ENCODE measurements around the gene SBNO2. TPM values are rescaled to one million over a fixed set of nuclear protein-coding genes. Genes with fewer than 3 reads are reported as not detected.
A peak's percentile ranks its signal among the peaks of the same experiment; 100 is the strongest.

Gene SBNO2
- total RNA-seq, 1 donor from 2014 or later = 61.6 TPM

DNA sequence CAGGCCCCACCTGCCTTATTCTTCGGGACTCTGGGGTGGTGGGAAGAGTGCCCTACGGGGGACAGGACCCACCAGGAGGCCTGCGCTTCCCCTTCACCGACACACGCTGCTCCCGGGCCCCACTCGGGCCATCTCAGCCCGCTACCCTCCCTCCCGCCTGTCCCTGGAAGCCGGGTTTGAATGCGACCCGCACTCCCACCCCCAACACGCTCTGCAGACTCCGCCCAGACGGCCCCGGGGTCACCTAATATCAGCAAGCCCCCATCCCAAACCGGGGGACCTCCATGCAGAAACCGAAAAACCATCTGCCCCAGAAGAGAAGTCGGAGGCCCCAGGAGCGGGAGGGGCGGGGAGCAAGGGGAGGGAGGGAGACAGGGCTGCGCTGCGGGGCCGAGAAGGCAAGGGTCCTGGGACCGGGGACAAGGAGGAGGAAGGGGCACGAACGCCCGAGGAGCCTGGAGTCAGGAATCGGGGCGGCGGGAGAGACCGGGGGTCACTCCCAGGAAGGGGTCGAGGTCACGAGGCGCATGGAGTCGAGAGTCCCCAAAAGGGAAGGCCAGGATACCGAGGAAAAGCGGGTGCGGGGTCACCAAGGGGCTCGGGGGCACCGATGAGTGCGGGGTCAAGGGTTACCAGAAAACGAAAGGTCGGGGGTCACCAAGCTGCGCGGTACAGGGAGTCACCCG, 766 bp downstream of the SBNO2 start:
- H3K4me3 Mint-ChIP-seq (ENCODE audit: unreplicated experiment) = peak overlapping the region; percentile 83
- TF ChIP-seq, protein P1, sequence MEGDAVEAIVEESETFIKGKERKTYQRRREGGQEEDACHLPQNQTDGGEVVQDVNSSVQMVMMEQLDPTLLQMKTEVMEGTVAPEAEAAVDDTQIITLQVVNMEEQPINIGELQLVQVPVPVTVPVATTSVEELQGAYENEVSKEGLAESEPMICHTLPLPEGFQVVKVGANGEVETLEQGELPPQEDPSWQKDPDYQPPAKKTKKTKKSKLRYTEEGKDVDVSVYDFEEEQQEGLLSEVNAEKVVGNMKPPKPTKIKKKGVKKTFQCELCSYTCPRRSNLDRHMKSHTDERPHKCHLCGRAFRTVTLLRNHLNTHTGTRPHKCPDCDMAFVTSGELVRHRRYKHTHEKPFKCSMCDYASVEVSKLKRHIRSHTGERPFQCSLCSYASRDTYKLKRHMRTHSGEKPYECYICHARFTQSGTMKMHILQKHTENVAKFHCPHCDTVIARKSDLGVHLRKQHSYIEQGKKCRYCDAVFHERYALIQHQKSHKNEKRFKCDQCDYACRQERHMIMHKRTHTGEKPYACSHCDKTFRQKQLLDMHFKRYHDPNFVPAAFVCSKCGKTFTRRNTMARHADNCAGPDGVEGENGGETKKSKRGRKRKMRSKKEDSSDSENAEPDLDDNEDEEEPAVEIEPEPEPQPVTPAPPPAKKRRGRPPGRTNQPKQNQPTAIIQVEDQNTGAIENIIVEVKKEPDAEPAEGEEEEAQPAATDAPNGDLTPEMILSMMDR (IDR thresholded peaks at IDR 0.05) = no peak
- no peaks in the 10 kb centered on the region for H3K27me3 Mint-ChIP-seq (ENCODE audit: unreplicated experiment)
- peak overlapping the region; percentile 92 for H3K27ac Mint-ChIP-seq (ENCODE audit: unreplicated experiment)
- peaks cover 59% of the 10 kb centered on the region for H3K4me1 Mint-ChIP-seq (ENCODE audit: unreplicated experiment)
- H3K9me3 Mint-ChIP-seq (ENCODE audit: unreplicated experiment) = no peaks in the 10 kb centered on the region
- H3K36me3 Mint-ChIP-seq (ENCODE audit: unreplicated experiment) = no peaks in the 10 kb centered on the region
- no peak for DNase-seq (ENCODE audit: extremely low spot score, unreplicated experiment)

- peaks cover 54% of the 10 kb centered on the region for H3K4me1 Mint-ChIP-seq (ENCODE audit: unreplicated experiment)
- H3K27ac Mint-ChIP-seq (ENCODE audit: unreplicated experiment) = peak overlapping the region; percentile 92
- H3K4me3 Mint-ChIP-seq (ENCODE audit: unreplicated experiment) = peak overlapping the region; percentile 83
- H3K36me3 Mint-ChIP-seq (ENCODE audit: unreplicated experiment) = no peaks in the 10 kb centered on the region
- TF ChIP-seq, protein P1 (IDR thresholded peaks at IDR 0.05) = no peak
- DNase-seq (ENCODE audit: extremely low spot score, unreplicated experiment) = no peak
- H3K9me3 Mint-ChIP-seq (ENCODE audit: unreplicated experiment) = no peaks in the 10 kb centered on the region
- no peaks in the 10 kb centered on the region for H3K27me3 Mint-ChIP-seq (ENCODE audit: unreplicated experiment)
Measured at GRCh38 chr19:1172353-1173158, 1.5 kb downstream of the SBNO2 start.

DNA sequence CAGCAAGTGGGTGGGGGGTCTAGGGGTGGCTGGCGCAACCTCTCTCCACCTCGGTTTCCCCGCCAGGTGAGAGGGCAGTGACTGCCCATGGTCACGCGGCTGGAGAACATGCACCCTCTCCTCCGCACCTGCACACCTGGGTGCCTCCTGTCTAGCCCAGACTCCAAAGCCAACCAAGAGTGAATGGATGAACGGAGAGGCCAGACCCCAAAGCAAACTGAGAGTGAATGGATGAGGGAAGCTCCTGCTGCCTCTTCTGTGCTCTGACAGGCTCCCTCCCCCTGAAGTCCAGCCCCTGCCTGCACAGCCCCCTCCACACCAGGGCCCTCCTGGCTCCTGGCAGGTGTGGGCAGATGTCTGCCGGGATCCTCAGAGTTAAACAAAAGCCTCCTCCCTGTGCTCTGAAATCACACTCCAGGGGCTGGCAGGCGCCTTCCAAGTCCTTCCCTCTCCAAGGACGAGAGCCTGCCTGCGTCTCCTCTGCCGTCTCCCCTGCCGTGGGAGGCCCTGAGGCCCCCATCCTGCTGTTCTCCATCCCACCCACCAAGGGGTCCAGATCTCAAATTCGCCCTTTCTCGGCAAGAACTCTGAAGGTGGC, 2.2 kb downstream of the SBNO2 start:
- Mint-ChIP-seq H3K27me3 (ENCODE audit: unreplicated experiment) (no peaks in the 10 kb centered on the region), H3K27ac (ENCODE audit: unreplicated experiment) (peak overlapping the region; percentile 92), H3K4me1 (ENCODE audit: unreplicated experiment) (peaks cover 47% of the 10 kb centered on the region), H3K4me3 (ENCODE audit: unreplicated experiment) (peak overlapping the region; percentile 83), H3K9me3 (ENCODE audit: unreplicated experiment) (no peaks in the 10 kb centered on the region), H3K36me3 (ENCODE audit: unreplicated experiment) (no peaks in the 10 kb centered on the region)
- TF ChIP-seq, protein P1 (IDR thresholded peaks at IDR 0.05) = no peak
- peak; percentile 83 for DNase-seq (ENCODE audit: extremely low spot score, unreplicated experiment)

DNA sequence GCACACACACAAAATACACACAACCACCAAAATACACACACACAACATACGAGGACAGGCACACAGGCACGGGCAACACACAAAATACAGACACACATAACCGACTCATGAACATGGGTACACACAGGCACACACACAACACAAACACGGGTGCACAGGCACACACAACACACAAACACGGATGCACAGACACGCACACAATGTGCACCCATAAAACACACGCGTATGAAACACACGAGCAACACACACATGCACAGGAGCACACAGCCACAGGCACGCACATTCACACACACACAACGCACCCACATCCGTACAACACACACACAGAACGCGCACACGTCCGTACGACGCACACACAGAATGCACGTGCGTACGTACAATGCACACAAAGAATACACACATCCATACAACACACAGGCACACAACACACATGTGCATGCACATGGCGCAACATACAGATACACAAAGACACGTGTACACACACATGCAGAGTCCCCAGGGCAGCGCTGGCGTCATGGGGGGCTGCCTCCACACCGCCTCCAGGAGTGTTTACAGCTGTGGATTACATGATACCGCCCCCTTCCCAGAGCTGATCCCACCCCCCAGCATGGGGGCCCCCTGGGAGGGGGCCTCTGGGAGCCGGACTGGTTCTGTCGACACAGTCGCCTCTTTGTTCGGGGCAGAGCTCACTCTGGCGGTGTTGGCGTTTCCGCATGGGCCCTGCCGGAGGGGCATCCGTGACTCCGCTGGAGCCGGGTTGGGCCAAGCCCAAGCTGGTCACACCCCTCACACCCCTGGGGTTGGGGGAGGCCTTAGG, 2.9 kb downstream of the SBNO2 start:
- TF ChIP-seq, protein P1 (IDR thresholded peaks at IDR 0.05) = no peak
- Mint-ChIP-seq H3K27me3 (ENCODE audit: unreplicated experiment) (no peaks in the 10 kb centered on the region), H3K9me3 (ENCODE audit: unreplicated experiment) (no peaks in the 10 kb centered on the region), H3K36me3 (ENCODE audit: unreplicated experiment) (no peaks in the 10 kb centered on the region), H3K4me3 (ENCODE audit: unreplicated experiment) (peak overlapping the region; percentile 83), H3K27ac (ENCODE audit: unreplicated experiment) (peak overlapping the region; percentile 92), H3K4me1 (ENCODE audit: unreplicated experiment) (peaks cover 45% of the 10 kb centered on the region)
- DNase-seq (ENCODE audit: extremely low spot score, unreplicated experiment) = no peak

All from osteocyte (in vitro differentiated cells).